ENCODE results near the gene AIDA.

DNA sequence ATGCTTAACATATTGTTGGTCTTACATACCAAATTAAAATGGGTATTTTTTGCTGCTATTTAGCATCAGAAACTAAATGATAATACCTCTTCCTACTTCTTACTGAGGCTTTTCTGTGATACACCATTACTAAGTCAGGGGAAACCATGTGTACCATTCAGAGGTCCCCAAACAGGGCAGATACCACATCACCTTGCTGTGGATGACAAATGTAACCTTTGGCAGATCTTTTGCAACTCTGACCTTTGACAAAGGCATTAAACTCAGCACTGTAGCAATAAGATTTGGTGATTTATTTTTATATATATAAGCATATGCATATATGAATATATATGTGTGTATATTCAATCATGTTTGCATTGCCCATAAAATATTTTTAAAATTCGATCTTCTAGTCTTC is 27.6 kb upstream of the AIDA start:
- TF ChIP-seq, protein P1, sequence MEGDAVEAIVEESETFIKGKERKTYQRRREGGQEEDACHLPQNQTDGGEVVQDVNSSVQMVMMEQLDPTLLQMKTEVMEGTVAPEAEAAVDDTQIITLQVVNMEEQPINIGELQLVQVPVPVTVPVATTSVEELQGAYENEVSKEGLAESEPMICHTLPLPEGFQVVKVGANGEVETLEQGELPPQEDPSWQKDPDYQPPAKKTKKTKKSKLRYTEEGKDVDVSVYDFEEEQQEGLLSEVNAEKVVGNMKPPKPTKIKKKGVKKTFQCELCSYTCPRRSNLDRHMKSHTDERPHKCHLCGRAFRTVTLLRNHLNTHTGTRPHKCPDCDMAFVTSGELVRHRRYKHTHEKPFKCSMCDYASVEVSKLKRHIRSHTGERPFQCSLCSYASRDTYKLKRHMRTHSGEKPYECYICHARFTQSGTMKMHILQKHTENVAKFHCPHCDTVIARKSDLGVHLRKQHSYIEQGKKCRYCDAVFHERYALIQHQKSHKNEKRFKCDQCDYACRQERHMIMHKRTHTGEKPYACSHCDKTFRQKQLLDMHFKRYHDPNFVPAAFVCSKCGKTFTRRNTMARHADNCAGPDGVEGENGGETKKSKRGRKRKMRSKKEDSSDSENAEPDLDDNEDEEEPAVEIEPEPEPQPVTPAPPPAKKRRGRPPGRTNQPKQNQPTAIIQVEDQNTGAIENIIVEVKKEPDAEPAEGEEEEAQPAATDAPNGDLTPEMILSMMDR (conservative IDR thresholded peaks at IDR 0.05; ENCODE audit: low read depth, low read length): no peak
- TF ChIP-seq EZH2 (IDR thresholded peaks at IDR 0.05; ENCODE audit: borderline replicate concordance, low read depth, low read length, poor library complexity, severe bottlenecking): no peak
